Measurements from ENCODE around the gene BTBD9. TPM values are rescaled to one million over a fixed set of nuclear protein-coding genes. Genes with fewer than 3 reads are reported as not detected.

The BTBD9 gene
- total and polyA plus RNA-seq, 2 donors (not counting 1 experiment from before 2014, with no cell fraction given): 4.1 to 48.9 TPM

- Histone ChIP-seq H3K79me2 (ENCODE audit: control insufficient read depth, insufficient read depth, low read length) (peaks cover 8% of the 10 kb centered on the region), H3K36me3 (replicated peaks in 1 of 2; ENCODE audit: control extremely low read depth in 1 of 2, control insufficient read depth in 1 of 2, extremely low read depth in 1 of 2, insufficient read depth in 2 of 2, low read length in 1 of 2) (peaks cover 0 to 4% of the 10 kb centered on the region in 2 experiments), H3K27ac (ENCODE audit: low read length in 2 of 2) (no peak overlapping the region), H3K9me3 (ENCODE audit: control extremely low read depth in 1 of 3, control insufficient read depth in 2 of 3, insufficient read depth in 1 of 3, low read length in 2 of 3) (peaks cover 3 to 8% (median 6%) of the 10 kb centered on the region in 3 donors), H3K4me1 (ENCODE audit: control insufficient read depth in 2 of 2, insufficient read depth in 2 of 2, low read length in 2 of 2) (peaks cover 23% of the 10 kb centered on the region in 2 donors), H2AFZ (ENCODE audit: insufficient read depth, low read depth, low read length, poor library complexity, severe bottlenecking) (no peak overlapping the region), H3K9ac (ENCODE audit: low read length) (no peak overlapping the region), H4K20me1 (ENCODE audit: control insufficient read depth, insufficient read depth, low read length, poor library complexity, severe bottlenecking) (no peaks in the 10 kb centered on the region), H3K4me3 (ENCODE audit: control extremely low read depth in 1 of 5, extremely low read depth in 1 of 5, insufficient read depth in 1 of 5, low read depth in 2 of 5, low read length in 4 of 5) (no peak overlapping the region), H3K4me2 (replicated peaks; ENCODE audit: low read depth, low read length, poor library complexity, severe bottlenecking) (no peak overlapping the region), H3K27me3 (replicated peaks in 1 of 4; ENCODE audit: control extremely low read depth in 1 of 4, control insufficient read depth in 3 of 4, insufficient read depth in 4 of 4, low read length in 3 of 4) (no peaks in the 10 kb centered on the region)
- no peaks in the 10 kb centered on the region for H3K9me3 Mint-ChIP-seq (ENCODE audit: insufficient read depth)
- intact Hi-C loops (cut with micrococcal nuclease): no loop called here
- WGBS (ENCODE audit: insufficient coverage): 60% methylated on average over 1 of the region's 2 CpGs
- DNase-seq: no peak
- no peak for ATAC-seq (ENCODE audit: low read depth)
- CTCF ChIA-PET: interaction anchor here (0.6 to 2.0 kb wide), 3 partner anchors 15 to 496 kb away, joined by 3 to 9 read pairs (median 5); no protein-coding TSS in a partner anchor
- H3K27ac Mint-ChIP-seq: no peak overlapping the region
- no peaks in the 10 kb centered on the region for H3K27me3 Mint-ChIP-seq
- H3K4me3 Mint-ChIP-seq: no peak overlapping the region
- H3K4me1 Mint-ChIP-seq: peaks cover 9% of the 10 kb centered on the region
- POLR2A ChIA-PET: no interaction called here
- TF ChIP-seq EZH2 (IDR thresholded peaks at IDR 0.05; ENCODE audit: borderline replicate concordance, insufficient read depth, low read depth, low read length, poor library complexity, severe bottlenecking): no peak
- no peak for TF ChIP-seq CTCF (IDR thresholded peaks at IDR 0.05)
Observed at GRCh38 chr6:38549180-38549579, 90.5 kb downstream of the BTBD9 start.

- H3K4me3 Mint-ChIP-seq: no peak overlapping the region
- 67% methylated on average over 1 of the region's 2 CpGs for whole genome bisulfite sequencing (ENCODE audit: insufficient coverage)
- no peaks in the 10 kb centered on the region for H3K27me3 Mint-ChIP-seq
- no peak overlapping the region for H2AFZ ChIP-seq (ENCODE audit: insufficient read depth, low read depth, low read length, poor library complexity, severe bottlenecking)
- H3K9ac ChIP-seq (ENCODE audit: low read length): no peak overlapping the region
- DNase-seq (no peak), ATAC-seq (ENCODE audit: low read depth) (peak; percentile 36)
- peaks cover 2% of the 10 kb centered on the region for H3K4me1 Mint-ChIP-seq
- no peak overlapping the region for H3K27ac ChIP-seq (ENCODE audit: low read length in 2 of 2)
- H3K9me3 Mint-ChIP-seq (ENCODE audit: insufficient read depth): no peaks in the 10 kb centered on the region
- no peaks in the 10 kb centered on the region for H4K20me1 ChIP-seq (ENCODE audit: control insufficient read depth, insufficient read depth, low read length, poor library complexity, severe bottlenecking)
- peaks cover 0 to 4% of the 10 kb centered on the region in 2 experiments for H3K36me3 ChIP-seq (replicated peaks in 1 of 2; ENCODE audit: control extremely low read depth in 1 of 2, control insufficient read depth in 1 of 2, extremely low read depth in 1 of 2, insufficient read depth in 2 of 2, low read length in 1 of 2)
- no peak for TF ChIP-seq EZH2 (IDR thresholded peaks at IDR 0.05; ENCODE audit: borderline replicate concordance, insufficient read depth, low read depth, low read length, poor library complexity, severe bottlenecking)
- TF ChIP-seq CTCF (IDR thresholded peaks at IDR 0.05): no peak
- no peak overlapping the region for H3K27ac Mint-ChIP-seq
- H3K4me2 ChIP-seq (replicated peaks; ENCODE audit: low read depth, low read length, poor library complexity, severe bottlenecking): peak overlapping the region; percentile 5
- H3K79me2 ChIP-seq (ENCODE audit: control insufficient read depth, insufficient read depth, low read length): peaks cover 19% of the 10 kb centered on the region
- H3K27me3 ChIP-seq (replicated peaks in 1 of 4; ENCODE audit: control extremely low read depth in 1 of 4, control insufficient read depth in 3 of 4, insufficient read depth in 4 of 4, low read length in 3 of 4): no peaks in the 10 kb centered on the region
- intact Hi-C loops (cut with micrococcal nuclease): no loop called here
- peaks cover 2 to 12% of the 10 kb centered on the region in 2 donors for H3K4me1 ChIP-seq (ENCODE audit: control insufficient read depth in 2 of 2, insufficient read depth in 2 of 2, low read length in 2 of 2)
- no peak overlapping the region for H3K4me3 ChIP-seq (ENCODE audit: control extremely low read depth in 1 of 5, extremely low read depth in 1 of 5, insufficient read depth in 1 of 5, low read depth in 2 of 5, low read length in 4 of 5)
- CTCF ChIA-PET: interaction anchor here (0.8 kb wide), 1 partner anchor 40 kb away, joined by 3 read pairs; no protein-coding TSS in a partner anchor
- POLR2A ChIA-PET: no interaction called here
- no peaks in the 10 kb centered on the region for H3K9me3 ChIP-seq (ENCODE audit: control extremely low read depth in 1 of 3, control insufficient read depth in 2 of 3, insufficient read depth in 1 of 3, low read length in 2 of 3)
Observed at GRCh38 chr6:38543022-38543421, 96.7 kb downstream of the BTBD9 start.

Data from B cell (primary cell).